ENCODE data around the gene RAB1B. TPM values are rescaled to one million over a fixed set of nuclear protein-coding genes. Genes with fewer than 3 reads are reported as not detected.

Gene RAB1B
- polyA plus RNA-seq, 2 donors, result 129 to 156 TPM

DNA sequence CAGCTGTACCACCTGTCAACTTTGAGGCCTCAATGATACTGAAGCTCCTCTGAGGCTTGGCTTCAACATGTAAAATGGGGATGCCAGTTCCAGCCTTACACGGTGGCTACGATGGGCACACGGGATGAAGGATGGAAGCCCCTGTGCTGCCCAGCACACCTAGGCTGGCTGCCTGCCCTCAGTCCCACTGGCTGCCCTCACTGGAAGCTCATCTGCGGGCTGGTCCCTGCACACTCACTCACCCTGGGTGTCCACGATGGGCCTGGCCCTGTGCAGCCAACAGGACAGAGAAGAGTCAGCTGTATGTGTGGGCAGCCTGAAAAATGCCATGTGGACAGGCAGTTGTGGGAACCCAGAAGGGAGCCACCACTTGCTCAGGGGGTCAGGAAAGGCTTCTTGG, 18.3 kb downstream of the RAB1B start:
- Histone ChIP-seq H3K36me3 (ENCODE audit: control insufficient read depth in 2 of 2, insufficient read depth in 2 of 2, low read length in 1 of 2) (peaks cover 0 to 14% of the 10 kb centered on the region in 2 donors), H3K4me3 (ENCODE audit: low read depth in 1 of 2, low read length in 2 of 2) (no peak overlapping the region), H3K4me1 (ENCODE audit: control insufficient read depth in 2 of 2, insufficient read depth in 2 of 2, low read length in 1 of 2) (peaks cover 11 to 26% of the 10 kb centered on the region in 2 donors), H3K27ac (ENCODE audit: low read depth in 2 of 2, low read length in 1 of 2) (no peak overlapping the region), H3K9me3 (ENCODE audit: control insufficient read depth in 2 of 2, insufficient read depth in 1 of 2, low read depth in 1 of 2, low read length in 1 of 2) (no peaks in the 10 kb centered on the region), H3K27me3 (ENCODE audit: control insufficient read depth in 1 of 2, insufficient read depth in 2 of 2, low read length in 2 of 2) (no peaks in the 10 kb centered on the region)
- WGBS, 2 donors, result 76 to 79% methylated on average over 5 of the region's 5 CpGs

DNA sequence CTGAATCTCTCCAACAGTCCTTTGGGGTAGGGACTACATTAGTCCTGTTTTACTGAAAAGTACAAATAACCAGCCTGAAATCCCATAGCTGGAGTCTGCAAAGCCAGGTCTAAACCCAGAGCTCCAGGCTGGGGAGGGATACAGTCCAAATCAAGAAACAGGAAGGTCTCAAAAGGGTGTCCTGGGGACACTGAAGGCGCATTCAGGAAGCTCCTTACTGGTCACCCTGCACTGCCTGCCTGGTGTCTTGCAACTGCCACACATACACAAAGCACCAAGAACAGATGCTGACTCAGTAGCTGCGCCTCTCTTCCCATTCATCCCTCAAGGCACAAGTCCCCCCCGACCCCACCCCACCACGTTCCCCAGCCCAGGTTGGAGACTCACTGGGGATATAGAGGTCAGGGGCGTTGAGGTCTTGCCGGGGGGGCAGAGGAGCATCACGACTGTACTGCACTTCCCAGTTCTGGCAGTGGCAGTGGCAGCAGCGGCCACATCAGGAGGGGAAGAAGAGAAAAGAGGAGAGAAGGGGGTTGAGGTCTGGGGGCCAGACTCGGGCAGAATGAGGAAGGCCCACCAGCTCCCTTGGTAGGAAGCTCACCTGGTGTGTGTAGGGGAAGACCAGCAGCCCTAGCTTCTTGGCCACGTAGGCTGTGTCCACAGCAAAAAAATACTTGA, 18.9 kb downstream of the RAB1B start:
- no peak overlapping the region for H3K27ac ChIP-seq (ENCODE audit: low read depth in 2 of 2, low read length in 1 of 2)
- no peaks in the 10 kb centered on the region for H3K9me3 ChIP-seq (ENCODE audit: control insufficient read depth in 2 of 2, insufficient read depth in 1 of 2, low read depth in 1 of 2, low read length in 1 of 2)
- H3K4me1 ChIP-seq (ENCODE audit: control insufficient read depth in 2 of 2, insufficient read depth in 2 of 2, low read length in 1 of 2), result peaks cover 11 to 29% of the 10 kb centered on the region in 2 donors
- 74% methylated on average over 10 of the region's 10 CpGs for WGBS, 2 donors
- peaks cover 0 to 14% of the 10 kb centered on the region in 2 donors for H3K36me3 ChIP-seq (ENCODE audit: control insufficient read depth in 2 of 2, insufficient read depth in 2 of 2, low read length in 1 of 2)
- H3K4me3 ChIP-seq (ENCODE audit: low read depth in 1 of 2, low read length in 2 of 2), result no peak overlapping the region
- H3K27me3 ChIP-seq (ENCODE audit: control insufficient read depth in 1 of 2, insufficient read depth in 2 of 2, low read length in 2 of 2), result peaks cover 0 to 6% of the 10 kb centered on the region in 2 donors

DNA sequence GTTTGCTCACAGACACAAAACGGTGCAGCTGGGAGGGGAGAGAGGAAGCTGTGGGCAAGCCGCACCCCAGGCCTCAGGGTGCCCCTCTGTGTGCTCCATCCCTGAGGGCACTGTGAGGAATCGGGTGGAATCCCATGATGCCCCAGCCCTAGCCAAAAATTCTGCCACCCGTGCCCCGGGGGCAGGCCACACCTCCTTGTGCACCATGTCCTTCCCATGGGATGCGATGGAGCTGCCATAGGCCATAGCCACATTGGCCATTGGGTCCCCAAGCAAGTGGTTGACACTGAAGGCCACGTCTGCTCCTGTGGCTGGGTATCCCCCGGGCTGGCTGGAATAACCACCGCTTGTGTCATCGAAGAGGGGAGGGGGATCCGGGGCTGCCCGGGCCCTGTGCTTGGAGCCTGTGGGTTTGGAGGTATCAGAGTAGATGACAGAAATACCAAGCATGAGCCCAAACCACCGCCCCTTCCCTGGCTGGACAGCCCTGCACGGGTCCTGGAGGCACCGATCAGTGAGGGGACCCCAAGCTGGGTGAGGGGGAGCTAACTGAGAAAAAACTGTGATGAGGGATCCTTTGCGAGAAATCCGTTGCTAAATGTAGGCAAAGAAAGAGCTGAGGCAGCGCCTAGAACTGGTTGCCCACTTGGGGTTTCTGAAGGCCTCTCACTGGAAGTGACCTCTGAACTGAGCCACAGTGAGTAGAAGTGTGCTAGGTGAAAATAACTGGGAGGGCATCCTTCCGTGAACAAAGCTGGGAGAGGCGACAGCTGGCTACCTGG, 19.6 kb downstream of the RAB1B start:
- peak overlapping the region; percentile 73 to 90 for H3K4me3 ChIP-seq (ENCODE audit: low read depth in 1 of 2, low read length in 2 of 2)
- H3K9me3 ChIP-seq (ENCODE audit: control insufficient read depth in 2 of 2, insufficient read depth in 1 of 2, low read depth in 1 of 2, low read length in 1 of 2), result no peaks in the 10 kb centered on the region
- H3K27me3 ChIP-seq (ENCODE audit: control insufficient read depth in 1 of 2, insufficient read depth in 2 of 2, low read length in 2 of 2), result peaks cover 0 to 9% of the 10 kb centered on the region in 2 donors
- WGBS, 2 donors, result 34 to 36% methylated on average over 19 to 20 of the region's 20 CpGs
- peaks cover 11 to 32% of the 10 kb centered on the region in 2 donors for H3K4me1 ChIP-seq (ENCODE audit: control insufficient read depth in 2 of 2, insufficient read depth in 2 of 2, low read length in 1 of 2)
- H3K27ac ChIP-seq (ENCODE audit: low read depth in 2 of 2, low read length in 1 of 2), result peak overlapping the region; percentile 91 to 96
- H3K36me3 ChIP-seq (ENCODE audit: control insufficient read depth in 2 of 2, insufficient read depth in 2 of 2, low read length in 1 of 2), result peaks cover 0 to 14% of the 10 kb centered on the region in 2 donors

DNA sequence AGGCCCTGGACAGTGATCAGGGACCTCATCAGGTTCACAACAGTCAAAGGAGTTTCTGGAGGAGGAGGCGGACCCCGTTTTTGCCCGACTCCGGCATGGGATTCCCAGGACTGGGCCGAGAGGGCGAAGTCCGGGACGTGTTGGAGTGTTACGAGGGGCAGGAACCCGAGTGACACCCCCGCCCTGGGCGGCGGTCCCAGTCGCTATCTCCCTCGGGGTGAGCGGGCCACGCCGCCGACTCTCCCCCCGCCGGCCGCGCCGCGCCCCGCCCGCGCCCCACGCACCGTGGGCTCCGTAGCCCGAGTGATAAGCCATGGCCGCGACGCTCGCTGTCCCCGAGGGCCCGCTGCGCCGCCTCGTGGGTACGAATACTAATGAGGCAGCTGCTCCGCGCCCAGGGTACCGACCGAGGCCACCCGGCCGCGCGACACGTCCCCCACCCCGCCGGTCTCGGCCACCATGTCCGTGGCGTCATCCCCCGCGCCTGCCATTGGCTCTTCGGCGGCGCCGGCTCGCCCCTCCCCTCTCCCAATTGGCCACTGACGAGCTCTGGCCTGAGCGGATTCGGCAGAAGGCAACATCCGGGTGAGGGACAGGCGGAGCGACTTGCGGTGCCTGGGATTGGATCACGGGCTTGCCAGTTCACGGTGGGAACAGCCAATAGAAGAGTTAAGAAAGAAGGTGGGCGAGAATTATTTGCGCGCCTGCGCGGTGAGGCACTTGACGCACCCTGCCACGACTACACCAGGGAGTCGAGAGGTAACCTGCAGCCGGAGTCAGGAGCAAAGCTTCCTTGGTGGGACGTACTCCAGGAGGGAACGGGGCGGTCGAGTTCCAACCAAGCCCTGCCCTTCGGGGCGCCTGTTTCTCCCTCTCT, 20.5 kb downstream of the RAB1B start, which contains the start of gene YIF1A:
Gene YIF1A (minus strand): TSS at position 473 of the 877 bp plus-strand sequence. CDS start 158 bp downstream, at position 315.
- WGBS, 2 donors, result 0 to 1% methylated on average over 64 to 87 of the region's 87 CpGs
- Histone ChIP-seq H3K27ac (ENCODE audit: low read depth in 2 of 2, low read length in 1 of 2) (peak within 1 kb of the TSS; percentile 93 to 96), H3K4me1 (ENCODE audit: control insufficient read depth in 2 of 2, insufficient read depth in 2 of 2, low read length in 1 of 2) (peaks cover 11 to 32% of the 10 kb centered on the region in 2 donors), H3K9me3 (ENCODE audit: control insufficient read depth in 2 of 2, insufficient read depth in 1 of 2, low read depth in 1 of 2, low read length in 1 of 2) (no peaks in the 10 kb centered on the region), H3K27me3 (ENCODE audit: control insufficient read depth in 1 of 2, insufficient read depth in 2 of 2, low read length in 2 of 2) (peaks cover 0 to 9% of the 10 kb centered on the region in 2 donors), H3K4me3 (ENCODE audit: low read depth in 1 of 2, low read length in 2 of 2) (peak within 1 kb of the TSS; percentile 73 to 90), H3K36me3 (ENCODE audit: control insufficient read depth in 2 of 2, insufficient read depth in 2 of 2, low read length in 1 of 2) (peaks cover 0 to 14% of the 10 kb centered on the region in 2 donors)

DNA sequence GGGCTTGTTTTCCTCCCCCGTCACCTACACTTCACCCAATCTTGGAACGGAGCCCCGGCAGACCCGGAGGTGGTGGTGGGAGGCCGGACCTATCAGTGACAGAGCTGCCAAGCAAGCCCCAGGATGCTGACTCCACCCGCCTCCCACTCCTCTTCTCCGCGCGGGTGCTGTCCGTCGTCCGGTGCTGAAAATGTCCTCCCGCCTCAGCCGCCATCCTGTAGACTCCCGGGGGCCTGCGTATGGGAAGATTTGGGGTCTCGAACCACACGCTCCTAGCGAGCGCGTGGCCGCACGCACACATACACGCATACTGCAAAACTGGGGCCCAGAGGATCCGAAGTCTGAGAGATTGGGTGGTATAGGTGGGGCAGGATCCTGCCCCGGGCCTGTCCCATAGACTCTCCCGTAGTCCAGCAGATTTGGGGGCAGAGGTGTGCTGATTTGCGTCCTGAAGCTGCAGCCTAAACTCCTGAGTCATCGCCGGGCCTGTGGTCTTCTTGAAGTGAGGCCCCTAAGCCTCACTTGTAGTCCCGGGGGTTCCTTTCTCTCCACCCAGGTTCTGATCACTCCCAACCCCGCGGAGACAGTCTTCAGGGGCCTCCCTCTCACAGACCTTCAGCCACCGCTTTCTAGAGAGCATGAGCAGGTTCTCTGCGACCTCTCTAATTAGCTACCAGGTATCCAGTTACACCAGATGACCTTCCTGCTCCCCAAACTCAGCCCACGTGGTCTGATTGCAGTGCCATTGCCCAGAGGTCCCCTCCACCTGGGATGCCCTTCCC, 21.3 kb downstream of the RAB1B start:
- Histone ChIP-seq H3K27me3 (ENCODE audit: control insufficient read depth in 1 of 2, insufficient read depth in 2 of 2, low read length in 2 of 2) (peaks cover 0 to 9% of the 10 kb centered on the region in 2 donors), H3K4me1 (ENCODE audit: control insufficient read depth in 2 of 2, insufficient read depth in 2 of 2, low read length in 1 of 2) (peaks cover 11 to 32% of the 10 kb centered on the region in 2 donors), H3K36me3 (ENCODE audit: control insufficient read depth in 2 of 2, insufficient read depth in 2 of 2, low read length in 1 of 2) (peaks cover 0 to 7% of the 10 kb centered on the region in 2 donors), H3K27ac (ENCODE audit: low read depth in 2 of 2, low read length in 1 of 2) (peak overlapping the region; percentile 89 to 93), H3K9me3 (ENCODE audit: control insufficient read depth in 2 of 2, insufficient read depth in 1 of 2, low read depth in 1 of 2, low read length in 1 of 2) (no peaks in the 10 kb centered on the region), H3K4me3 (ENCODE audit: low read depth in 1 of 2, low read length in 2 of 2) (peak overlapping the region; percentile 50 to 52)
- WGBS, 2 donors, result 11% methylated on average over 36 of the region's 36 CpGs

DNA sequence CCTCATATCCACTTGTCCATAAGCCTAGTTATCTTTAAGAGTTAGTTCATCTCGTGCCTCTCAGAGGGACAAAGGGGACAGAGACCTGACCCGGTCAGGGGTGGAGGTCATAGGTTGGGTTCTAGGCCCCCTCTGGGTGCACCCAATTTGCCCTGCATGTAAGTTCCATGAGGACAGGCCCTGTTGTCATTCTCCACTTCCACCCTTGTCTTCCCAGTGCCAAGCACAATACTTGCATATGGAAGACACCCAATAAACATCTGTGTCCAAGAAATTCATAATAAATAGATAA, 21.8 kb downstream of the RAB1B start:
- Histone ChIP-seq H3K9me3 (ENCODE audit: control insufficient read depth in 2 of 2, insufficient read depth in 1 of 2, low read depth in 1 of 2, low read length in 1 of 2) (no peaks in the 10 kb centered on the region), H3K4me1 (ENCODE audit: control insufficient read depth in 2 of 2, insufficient read depth in 2 of 2, low read length in 1 of 2) (peaks cover 11 to 32% of the 10 kb centered on the region in 2 donors), H3K27ac (ENCODE audit: low read depth in 2 of 2, low read length in 1 of 2) (no peak overlapping the region), H3K27me3 (ENCODE audit: control insufficient read depth in 1 of 2, insufficient read depth in 2 of 2, low read length in 2 of 2) (peaks cover 0 to 9% of the 10 kb centered on the region in 2 donors), H3K4me3 (ENCODE audit: low read depth in 1 of 2, low read length in 2 of 2) (no peak overlapping the region), H3K36me3 (ENCODE audit: control insufficient read depth in 2 of 2, insufficient read depth in 2 of 2, low read length in 1 of 2) (peaks cover 0 to 6% of the 10 kb centered on the region in 2 donors)
- WGBS, 2 donors, result 71 to 81% methylated on average over 2 of the region's 2 CpGs

DNA sequence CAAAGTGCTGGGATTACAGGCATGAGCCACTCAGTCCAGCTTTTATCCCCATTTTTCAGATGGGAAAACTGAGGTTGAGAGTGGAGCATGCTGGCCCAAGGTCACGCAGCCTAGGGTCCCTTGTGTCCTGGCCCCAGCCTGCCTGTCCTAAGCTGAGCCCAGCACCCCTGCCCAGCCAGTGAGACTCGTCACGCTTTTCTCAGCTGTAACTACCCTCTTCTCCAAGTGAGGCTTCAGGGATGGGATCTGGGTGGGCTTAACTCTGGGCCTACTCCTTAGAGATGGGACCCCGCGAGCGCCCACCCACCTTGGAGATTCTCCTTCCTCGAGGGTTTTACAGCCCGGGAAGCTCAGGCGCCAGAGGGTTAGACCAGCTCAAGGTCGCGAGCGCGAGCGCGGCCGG, 22.9 kb downstream of the RAB1B start:
- H3K27ac ChIP-seq (ENCODE audit: low read depth in 2 of 2, low read length in 1 of 2), result no peak overlapping the region
- peak overlapping the region in 1 of 2 donors; percentile 50 for H3K4me3 ChIP-seq (ENCODE audit: low read depth in 1 of 2, low read length in 2 of 2)
- no peaks in the 10 kb centered on the region for H3K9me3 ChIP-seq (ENCODE audit: control insufficient read depth in 2 of 2, insufficient read depth in 1 of 2, low read depth in 1 of 2, low read length in 1 of 2)
- H3K4me1 ChIP-seq (ENCODE audit: control insufficient read depth in 2 of 2, insufficient read depth in 2 of 2, low read length in 1 of 2), result peaks cover 11 to 30% of the 10 kb centered on the region in 2 donors
- H3K36me3 ChIP-seq (ENCODE audit: control insufficient read depth in 2 of 2, insufficient read depth in 2 of 2, low read length in 1 of 2), result peaks cover 0 to 4% of the 10 kb centered on the region in 2 donors
- 19 to 20% methylated on average over 16 of the region's 16 CpGs for WGBS, 2 donors
- peaks cover 0 to 9% of the 10 kb centered on the region in 2 donors for H3K27me3 ChIP-seq (ENCODE audit: control insufficient read depth in 1 of 2, insufficient read depth in 2 of 2, low read length in 2 of 2)

DNA sequence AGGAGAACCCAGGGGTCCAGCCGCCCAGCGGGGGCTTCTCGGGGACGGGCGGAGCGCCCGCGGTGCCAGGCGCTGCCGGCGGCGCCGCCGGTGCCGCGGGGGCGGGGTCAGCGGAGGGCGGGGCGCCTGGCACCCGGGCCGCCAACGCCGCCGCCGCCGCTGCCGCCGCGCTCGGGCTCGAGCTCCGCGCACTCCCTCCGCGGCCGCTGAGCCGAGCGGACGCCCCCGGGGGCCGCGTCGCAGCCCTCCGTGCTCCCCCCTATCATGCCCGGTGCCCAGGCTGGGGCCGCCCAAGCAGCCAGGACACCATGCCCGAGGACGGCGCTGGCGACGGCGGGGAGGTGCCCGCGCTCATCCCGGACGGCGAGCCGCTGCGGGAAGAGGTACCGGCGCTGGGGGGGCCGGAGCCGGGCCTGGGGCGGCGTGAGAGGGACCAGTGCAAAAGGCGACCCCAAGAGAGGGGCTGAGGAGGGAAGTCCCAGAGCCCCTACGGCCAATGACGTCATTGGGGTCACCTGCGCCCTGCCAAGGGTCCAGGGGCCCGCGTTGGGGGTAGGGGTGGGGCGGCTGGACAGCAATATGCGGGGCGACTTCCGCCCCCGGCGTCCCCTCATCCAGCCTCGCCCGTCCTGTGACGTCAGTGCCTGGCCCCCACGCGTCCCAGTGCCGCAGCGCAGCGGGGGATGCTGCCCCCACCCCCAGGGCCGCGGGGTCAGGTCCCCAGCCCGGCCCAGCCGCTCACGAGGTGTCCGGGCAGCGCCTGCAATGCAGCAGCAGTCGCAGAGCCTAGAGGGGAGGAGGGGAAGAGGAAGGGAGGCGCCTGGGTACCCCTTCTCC, 23.5 kb downstream of the RAB1B start, which contains the start of gene TMEM151A:
Gene TMEM151A (plus strand): TSS at position 189 of the 837 bp plus-strand sequence. CDS start 120 bp downstream, at position 309.
- no peaks in the 10 kb centered on the region for H3K9me3 ChIP-seq (ENCODE audit: control insufficient read depth in 2 of 2, insufficient read depth in 1 of 2, low read depth in 1 of 2, low read length in 1 of 2)
- peaks cover 11 to 30% of the 10 kb centered on the region in 2 donors for H3K4me1 ChIP-seq (ENCODE audit: control insufficient read depth in 2 of 2, insufficient read depth in 2 of 2, low read length in 1 of 2)
- peak within 1 kb of the TSS; percentile 40 to 50 for H3K4me3 ChIP-seq (ENCODE audit: low read depth in 1 of 2, low read length in 2 of 2)
- peaks cover 0 to under 1% of the 10 kb centered on the region in 2 donors for H3K36me3 ChIP-seq (ENCODE audit: control insufficient read depth in 2 of 2, insufficient read depth in 2 of 2, low read length in 1 of 2)
- 2% methylated on average over 60 to 95 of the region's 95 CpGs for WGBS, 2 donors
- H3K27ac ChIP-seq (ENCODE audit: low read depth in 2 of 2, low read length in 1 of 2), result no peak within 1 kb of the TSS
- peaks cover 0 to 9% of the 10 kb centered on the region in 2 donors for H3K27me3 ChIP-seq (ENCODE audit: control insufficient read depth in 1 of 2, insufficient read depth in 2 of 2, low read length in 2 of 2)
